ENCODE data around the gene ANKIB1.

Gene ANKIB1

GRCh38 chr7:92260248-92260781 is 14.5 kb downstream of the ANKIB1 start:
- no peak for DNase-seq (ENCODE audit: low read depth)

- no peak for DNase-seq (ENCODE audit: low read depth)
Measured at GRCh38 chr7:92266415-92267241, 20.9 kb downstream of the ANKIB1 start.

- no peak for DNase-seq (ENCODE audit: low read depth)
Measured at GRCh38 chr7:92268921-92269320, 23.1 kb downstream of the ANKIB1 start.

DNA sequence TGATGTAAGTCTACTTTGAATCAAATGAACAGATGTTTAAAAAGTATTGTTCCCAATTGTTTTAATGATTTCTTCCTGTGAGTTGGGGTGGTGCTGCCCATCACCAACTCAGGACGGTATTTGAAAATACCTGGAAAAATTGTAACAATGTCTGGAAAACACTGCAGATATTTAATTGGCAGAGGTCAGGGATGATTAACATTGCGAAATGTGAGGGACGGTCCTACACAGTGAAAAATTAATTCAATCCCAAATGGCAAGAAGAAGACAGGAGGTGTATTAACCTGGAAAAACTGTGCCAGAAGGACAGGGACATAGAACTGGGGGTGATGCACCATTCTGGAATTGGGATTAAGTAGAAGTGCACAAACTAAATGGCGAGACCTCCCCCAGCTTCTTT is 29.6 kb downstream of the ANKIB1 start:
- no peak for DNase-seq (ENCODE audit: low read depth)

DNA sequence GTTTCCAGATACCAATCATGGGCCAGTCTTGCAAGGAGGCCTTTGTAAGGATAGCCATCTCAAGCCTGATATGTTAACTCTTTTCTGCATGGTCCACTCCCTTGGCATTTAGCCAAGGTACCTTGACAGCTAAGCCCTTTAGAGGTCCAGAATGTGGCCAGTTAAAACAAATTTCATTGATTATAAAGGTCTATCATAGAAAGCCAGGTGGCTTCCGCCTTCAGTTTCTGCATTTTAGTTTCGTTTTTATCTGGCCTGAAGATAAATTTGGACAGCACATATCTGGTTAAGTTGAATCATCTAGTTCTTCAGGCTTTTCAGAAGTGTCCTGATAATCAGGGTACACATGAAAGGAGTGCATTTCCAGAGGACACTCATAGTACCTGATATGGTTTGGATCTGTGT is 30.7 kb downstream of the ANKIB1 start:
- DNase-seq (ENCODE audit: low read depth) = no peak

GRCh38 chr7:92279396-92280031 is 33.7 kb downstream of the ANKIB1 start:
- DNase-seq (ENCODE audit: low read depth) = no peak

GRCh38 chr7:92281031-92281430 is 35.3 kb downstream of the ANKIB1 start:
- no peak for DNase-seq (ENCODE audit: low read depth)

DNA sequence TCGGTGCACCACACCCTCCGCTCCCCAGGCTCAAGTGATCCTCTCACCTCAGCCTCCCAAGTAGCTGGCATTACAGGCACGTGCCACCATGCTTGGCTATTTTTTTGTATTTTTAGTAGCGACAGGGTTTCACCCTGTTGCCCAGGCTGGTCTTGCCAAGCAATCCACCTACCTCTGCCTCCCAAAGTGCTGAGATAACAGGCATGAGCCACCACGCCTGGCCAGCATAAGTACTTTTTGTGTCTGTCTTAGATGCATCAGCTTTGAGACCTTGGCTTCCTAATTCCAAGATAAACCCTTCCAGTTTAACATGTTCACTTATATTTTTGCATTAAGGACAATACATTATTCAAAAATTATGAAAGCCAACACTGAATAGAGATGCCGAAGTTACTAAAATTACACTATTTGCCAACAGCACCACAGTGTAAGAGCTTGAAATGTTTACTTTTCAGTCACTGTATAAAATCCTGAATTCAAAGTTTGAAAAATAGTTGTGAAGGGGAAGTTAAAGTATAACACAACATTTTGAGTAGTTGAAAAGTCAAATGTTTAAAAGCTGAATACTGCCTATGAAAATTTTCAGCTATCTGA is 36.5 kb downstream of the ANKIB1 start:
- no peak for DNase-seq (ENCODE audit: low read depth)

DNA sequence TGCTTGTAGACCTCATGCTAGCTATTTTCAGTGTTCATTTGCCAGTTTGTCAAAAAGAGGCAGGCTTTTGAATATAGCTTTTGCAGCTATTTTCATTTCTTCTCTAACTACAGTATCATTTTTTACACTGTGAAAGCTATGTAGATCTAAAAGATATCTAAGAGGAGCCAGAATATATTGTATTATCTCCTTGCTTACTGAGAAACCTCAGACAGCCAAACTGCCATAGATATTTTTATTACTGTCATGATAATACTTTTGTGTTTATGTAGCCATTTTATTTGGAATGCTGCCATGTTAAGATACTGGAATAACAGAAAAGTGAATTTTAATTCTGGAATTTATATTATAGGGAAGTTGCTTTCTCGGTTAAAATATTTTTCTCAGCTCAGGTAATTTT is 37.2 kb downstream of the ANKIB1 start:
- DNase-seq (ENCODE audit: low read depth) = no peak

DNA sequence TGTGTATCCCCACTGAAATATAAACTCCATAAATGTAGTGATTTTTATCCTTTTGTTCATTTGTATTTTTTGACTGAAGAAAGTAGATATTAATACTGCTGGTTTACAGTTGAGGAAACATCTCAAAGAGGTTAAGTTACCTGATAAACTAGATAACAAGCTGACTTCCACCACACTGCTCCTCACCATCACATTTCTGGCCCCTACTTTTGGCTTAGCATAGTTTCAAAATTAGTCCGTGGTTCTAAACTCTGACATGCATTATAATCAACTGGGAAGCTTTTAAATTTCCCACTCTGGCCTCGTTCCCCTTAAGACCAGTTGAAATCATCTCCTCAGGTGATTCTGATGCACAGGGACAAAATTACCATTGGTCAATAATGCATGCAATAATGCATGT is 43.5 kb downstream of the ANKIB1 start:
- no peak for DNase-seq (ENCODE audit: low read depth)

GRCh38 chr7:92292981-92293380 is 47.2 kb downstream of the ANKIB1 start:
- DNase-seq (ENCODE audit: low read depth) = no peak

GRCh38 chr7:92293896-92294590 is 48.3 kb downstream of the ANKIB1 start:
- no peak for DNase-seq (ENCODE audit: low read depth)

GRCh38 chr7:92295391-92295790 is 49.6 kb downstream of the ANKIB1 start:
- DNase-seq (ENCODE audit: low read depth) = no peak

DNA sequence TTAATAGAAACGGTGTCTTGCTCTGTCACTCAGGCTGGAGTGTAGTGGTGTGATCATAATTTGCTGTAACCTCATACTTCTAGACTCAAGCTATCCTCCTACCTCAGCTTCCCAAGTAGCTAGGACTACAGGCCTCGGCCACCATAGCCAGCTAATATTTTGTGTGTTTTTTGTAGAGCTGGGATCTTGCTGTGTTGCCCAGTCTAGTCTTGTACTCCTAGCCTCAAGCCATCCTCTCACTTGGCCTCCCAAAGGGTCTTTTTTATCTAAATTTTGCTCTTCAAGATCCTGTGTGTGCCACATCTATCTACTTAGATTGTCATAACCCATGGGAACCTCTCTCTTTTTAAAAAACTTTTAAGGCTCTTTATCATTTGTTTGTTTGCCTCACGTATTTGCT is 50.5 kb downstream of the ANKIB1 start:
- no peak for DNase-seq (ENCODE audit: low read depth)

- no peak for DNase-seq (ENCODE audit: low read depth)
Measured at GRCh38 chr7:92296880-92297445, 51.2 kb downstream of the ANKIB1 start.

GRCh38 chr7:92297736-92298135 is 52.0 kb downstream of the ANKIB1 start:
- no peak for DNase-seq (ENCODE audit: low read depth)

- DNase-seq (ENCODE audit: low read depth) = no peak
Measured at GRCh38 chr7:92303761-92304160, 58.0 kb downstream of the ANKIB1 start.

GRCh38 chr7:92304406-92304893 is 58.7 kb downstream of the ANKIB1 start:
- no peak for DNase-seq (ENCODE audit: low read depth)

GRCh38 chr7:92306153-92306552 is 60.4 kb downstream of the ANKIB1 start:
- DNase-seq (ENCODE audit: low read depth) = no peak

- no peak for DNase-seq (ENCODE audit: low read depth)
Measured at GRCh38 chr7:92313055-92313454, 67.3 kb downstream of the ANKIB1 start.

DNA sequence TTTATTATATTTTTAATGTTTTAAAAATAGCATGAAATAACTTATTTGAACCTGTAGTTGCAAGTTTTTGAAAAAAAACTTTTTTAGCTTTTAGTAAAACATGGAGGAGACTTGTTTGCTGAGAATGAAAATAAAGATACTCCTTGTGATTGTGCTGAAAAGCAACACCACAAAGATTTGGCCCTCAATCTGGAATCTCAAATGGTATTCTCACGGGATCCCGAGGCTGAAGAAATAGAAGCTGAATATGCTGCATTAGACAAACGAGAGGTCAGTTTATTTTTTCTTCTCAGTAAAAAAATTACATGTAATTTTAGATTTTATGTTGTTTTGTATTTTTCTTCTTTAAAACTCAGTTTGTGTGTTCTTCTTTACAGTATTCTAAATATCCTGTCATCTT is 73.5 kb downstream of the ANKIB1 start:
- DNase-seq (ENCODE audit: low read depth) = no peak

DNA sequence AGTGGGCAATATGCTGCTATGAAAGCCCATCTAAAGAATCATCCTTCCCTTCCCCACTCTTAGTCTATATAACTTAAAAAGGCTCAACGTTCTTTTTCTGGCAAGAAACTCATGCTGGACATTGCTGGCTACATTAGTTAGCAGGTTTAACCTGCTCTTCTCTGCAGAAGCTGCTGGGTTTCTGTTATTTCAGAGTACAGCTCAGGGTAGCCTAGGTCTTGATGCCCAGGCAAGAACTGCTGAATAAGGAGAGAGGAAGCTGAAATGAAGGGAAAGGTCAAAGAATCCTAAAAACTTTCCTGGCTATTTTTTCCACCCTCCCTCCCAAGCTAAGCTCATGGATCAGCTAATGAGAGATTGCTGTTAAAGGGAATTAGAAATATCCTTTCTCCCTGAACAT is 79.4 kb downstream of the ANKIB1 start:
- no peak for DNase-seq (ENCODE audit: low read depth)

Measured in activated T-cell treated with anti-CD3 and anti-CD28 coated beads for 48 hours (primary cell).